ENCODE data around the gene IGF2BP3.

DNA sequence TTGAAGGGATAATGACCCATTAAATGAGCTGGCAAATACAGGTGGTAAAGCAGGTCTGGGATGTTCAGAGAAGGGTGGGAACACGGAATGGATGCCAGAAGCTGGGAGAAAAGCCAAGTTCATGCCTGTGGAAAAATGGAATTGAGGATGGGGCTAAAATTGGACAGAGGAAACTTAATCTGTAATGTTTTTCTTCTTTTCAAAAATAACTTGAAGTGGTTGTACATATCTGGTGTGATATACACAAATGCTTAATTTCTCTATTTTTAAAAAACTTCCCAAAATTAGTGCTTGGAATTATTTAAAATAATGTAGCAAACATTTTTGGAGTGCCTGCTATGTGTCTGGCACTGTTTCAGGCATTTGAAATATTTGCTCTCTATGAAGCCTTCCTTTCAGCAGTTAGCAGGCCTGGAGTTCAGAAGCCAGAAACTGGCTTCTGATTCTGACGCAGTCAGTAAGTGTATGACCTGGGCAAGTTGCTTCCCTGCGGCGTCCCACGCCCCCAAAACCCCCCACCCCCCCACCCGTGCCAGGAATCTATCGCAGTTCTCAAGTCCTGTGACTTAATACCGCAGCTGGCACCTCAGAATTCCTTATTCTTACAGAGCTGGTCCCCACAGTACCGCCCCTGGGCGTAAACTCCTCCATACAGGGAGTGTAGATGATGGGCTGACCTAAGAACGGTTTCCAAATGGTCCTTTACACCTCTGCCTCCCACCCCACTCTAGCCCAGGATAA is 172.0 kb downstream of the IGF2BP3 start:
- TF ChIP-seq, protein P1, sequence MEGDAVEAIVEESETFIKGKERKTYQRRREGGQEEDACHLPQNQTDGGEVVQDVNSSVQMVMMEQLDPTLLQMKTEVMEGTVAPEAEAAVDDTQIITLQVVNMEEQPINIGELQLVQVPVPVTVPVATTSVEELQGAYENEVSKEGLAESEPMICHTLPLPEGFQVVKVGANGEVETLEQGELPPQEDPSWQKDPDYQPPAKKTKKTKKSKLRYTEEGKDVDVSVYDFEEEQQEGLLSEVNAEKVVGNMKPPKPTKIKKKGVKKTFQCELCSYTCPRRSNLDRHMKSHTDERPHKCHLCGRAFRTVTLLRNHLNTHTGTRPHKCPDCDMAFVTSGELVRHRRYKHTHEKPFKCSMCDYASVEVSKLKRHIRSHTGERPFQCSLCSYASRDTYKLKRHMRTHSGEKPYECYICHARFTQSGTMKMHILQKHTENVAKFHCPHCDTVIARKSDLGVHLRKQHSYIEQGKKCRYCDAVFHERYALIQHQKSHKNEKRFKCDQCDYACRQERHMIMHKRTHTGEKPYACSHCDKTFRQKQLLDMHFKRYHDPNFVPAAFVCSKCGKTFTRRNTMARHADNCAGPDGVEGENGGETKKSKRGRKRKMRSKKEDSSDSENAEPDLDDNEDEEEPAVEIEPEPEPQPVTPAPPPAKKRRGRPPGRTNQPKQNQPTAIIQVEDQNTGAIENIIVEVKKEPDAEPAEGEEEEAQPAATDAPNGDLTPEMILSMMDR (IDR thresholded peaks at IDR 0.05), result no peak
- TF ChIP-seq POLR2A (IDR thresholded peaks at IDR 0.05), result no peak
